PFSK-1 (cell line): ENCODE measurements around the gene ZNF598.

Experiments used
- FOXP2 ChIP-seq: optimal IDR thresholded peaks from 2 replicates; pipeline ENCODE3; 2011; ENCODE audit warnings: borderline replicate concordance, control low read depth, inconsistent platforms; ENCODE audit not compliant: insufficient read depth; ENCODE audit errors: extremely low read length, extremely low read depth
- POLR2AphosphoS5 ChIP-seq: IDR thresholded peaks from 2 replicates; pipeline ENCODE4 v1.6.1; 2012; ENCODE audit warnings: low read depth, mild to moderate bottlenecking, control low read depth, low read length, moderate library complexity
- SIN3A ChIP-seq: IDR thresholded peaks from 2 replicates; pipeline ENCODE4 v1.6.1; 2012; ENCODE audit warnings: mild to moderate bottlenecking, low read length, moderate library complexity, borderline replicate concordance; ENCODE audit not compliant: insufficient read depth
- TAF1 ChIP-seq: IDR thresholded peaks from 2 replicates; pipeline ENCODE4 v1.6.1; 2012; ENCODE audit warnings: low read length, control low read depth, borderline replicate concordance; ENCODE audit not compliant: insufficient read depth
- TF ChIP-seq, protein P1 (sequence below), 2 experiments: IDR thresholded peaks; 2 replicates each; pipeline versions ENCODE4 v1.6.1 to v1.8.0; 2011 to 2012; ENCODE audit warnings: low read depth in 2 of 2, low read length in 2 of 2, control low read depth in 1 of 2, inconsistent platforms in 1 of 2, mild to moderate bottlenecking in 1 of 2, moderate library complexity in 1 of 2; ENCODE audit not compliant: insufficient read depth in 1 of 2

Gene ZNF598

DNA sequence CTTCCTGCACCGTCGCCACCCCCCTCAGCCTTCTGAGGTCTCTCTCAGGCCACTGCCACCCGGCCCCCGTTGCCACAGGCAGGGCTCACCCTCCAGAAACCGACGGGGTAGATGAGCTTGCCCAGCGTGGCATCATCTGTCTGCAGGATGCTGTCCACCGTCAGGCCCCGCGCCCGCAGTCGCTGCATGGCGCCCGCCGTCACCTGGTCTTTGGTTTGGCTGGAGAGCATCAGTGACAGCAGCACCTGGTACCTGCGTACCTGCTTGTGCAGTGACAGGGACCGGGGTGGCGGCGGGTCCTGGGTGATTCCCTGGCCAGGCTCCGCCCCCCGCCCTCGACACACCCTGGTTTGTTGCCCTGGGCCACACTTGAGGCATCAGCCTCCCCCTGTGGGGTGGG lies 34.9 kb upstream of the ZNF598 start:
- TF ChIP-seq FOXP2 (no peak), SIN3A (no peak)

DNA sequence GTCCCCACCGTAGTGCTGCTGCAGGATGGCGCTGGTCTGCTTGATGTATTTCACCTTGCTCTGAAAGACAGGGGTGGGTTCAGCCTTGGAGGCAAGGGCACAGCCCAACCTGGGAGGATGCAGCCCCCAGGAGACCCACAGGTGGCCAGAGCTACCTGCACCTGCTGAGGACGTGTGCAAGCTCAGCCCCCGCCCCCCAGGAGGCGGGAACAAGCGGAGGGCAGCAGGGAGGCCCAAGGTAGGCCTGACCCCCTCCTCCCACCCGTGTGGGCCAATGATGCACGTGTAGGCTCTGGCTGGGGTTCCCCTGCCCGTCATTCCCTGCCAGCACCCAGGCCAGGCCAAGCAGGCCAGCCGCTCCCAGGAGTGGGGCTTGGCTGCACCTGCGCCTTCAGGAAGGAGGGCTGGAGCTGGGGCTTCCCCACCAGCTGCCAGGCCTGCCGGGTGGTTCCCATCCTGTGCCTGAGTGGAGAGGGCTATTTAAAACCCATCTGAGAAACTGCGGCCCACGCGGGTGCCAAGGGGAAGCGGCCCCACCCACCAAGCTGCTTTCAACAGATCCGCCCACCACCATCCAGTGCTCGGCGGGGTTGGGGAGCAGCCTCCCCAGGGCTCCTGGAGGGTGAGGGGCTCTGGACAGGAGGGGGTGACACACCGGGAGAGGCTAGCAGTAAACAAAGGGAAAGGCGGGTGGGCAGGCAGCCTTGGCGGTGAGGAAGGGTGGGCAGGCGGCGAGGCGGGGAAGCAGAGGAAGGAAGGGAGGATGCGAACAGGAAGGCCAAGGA lies 34.2 kb upstream of the ZNF598 start:
- TF ChIP-seq FOXP2 (no peak), SIN3A (no peak), POLR2AphosphoS5 (no peak), TAF1 (no peak)
- TF ChIP-seq, protein P1, sequence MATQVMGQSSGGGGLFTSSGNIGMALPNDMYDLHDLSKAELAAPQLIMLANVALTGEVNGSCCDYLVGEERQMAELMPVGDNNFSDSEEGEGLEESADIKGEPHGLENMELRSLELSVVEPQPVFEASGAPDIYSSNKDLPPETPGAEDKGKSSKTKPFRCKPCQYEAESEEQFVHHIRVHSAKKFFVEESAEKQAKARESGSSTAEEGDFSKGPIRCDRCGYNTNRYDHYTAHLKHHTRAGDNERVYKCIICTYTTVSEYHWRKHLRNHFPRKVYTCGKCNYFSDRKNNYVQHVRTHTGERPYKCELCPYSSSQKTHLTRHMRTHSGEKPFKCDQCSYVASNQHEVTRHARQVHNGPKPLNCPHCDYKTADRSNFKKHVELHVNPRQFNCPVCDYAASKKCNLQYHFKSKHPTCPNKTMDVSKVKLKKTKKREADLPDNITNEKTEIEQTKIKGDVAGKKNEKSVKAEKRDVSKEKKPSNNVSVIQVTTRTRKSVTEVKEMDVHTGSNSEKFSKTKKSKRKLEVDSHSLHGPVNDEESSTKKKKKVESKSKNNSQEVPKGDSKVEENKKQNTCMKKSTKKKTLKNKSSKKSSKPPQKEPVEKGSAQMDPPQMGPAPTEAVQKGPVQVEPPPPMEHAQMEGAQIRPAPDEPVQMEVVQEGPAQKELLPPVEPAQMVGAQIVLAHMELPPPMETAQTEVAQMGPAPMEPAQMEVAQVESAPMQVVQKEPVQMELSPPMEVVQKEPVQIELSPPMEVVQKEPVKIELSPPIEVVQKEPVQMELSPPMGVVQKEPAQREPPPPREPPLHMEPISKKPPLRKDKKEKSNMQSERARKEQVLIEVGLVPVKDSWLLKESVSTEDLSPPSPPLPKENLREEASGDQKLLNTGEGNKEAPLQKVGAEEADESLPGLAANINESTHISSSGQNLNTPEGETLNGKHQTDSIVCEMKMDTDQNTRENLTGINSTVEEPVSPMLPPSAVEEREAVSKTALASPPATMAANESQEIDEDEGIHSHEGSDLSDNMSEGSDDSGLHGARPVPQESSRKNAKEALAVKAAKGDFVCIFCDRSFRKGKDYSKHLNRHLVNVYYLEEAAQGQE (IDR thresholded peaks at IDR 0.05; ENCODE audit: insufficient read depth in 1 of 2, low read depth in 2 of 2, low read length in 2 of 2), result no peak

DNA sequence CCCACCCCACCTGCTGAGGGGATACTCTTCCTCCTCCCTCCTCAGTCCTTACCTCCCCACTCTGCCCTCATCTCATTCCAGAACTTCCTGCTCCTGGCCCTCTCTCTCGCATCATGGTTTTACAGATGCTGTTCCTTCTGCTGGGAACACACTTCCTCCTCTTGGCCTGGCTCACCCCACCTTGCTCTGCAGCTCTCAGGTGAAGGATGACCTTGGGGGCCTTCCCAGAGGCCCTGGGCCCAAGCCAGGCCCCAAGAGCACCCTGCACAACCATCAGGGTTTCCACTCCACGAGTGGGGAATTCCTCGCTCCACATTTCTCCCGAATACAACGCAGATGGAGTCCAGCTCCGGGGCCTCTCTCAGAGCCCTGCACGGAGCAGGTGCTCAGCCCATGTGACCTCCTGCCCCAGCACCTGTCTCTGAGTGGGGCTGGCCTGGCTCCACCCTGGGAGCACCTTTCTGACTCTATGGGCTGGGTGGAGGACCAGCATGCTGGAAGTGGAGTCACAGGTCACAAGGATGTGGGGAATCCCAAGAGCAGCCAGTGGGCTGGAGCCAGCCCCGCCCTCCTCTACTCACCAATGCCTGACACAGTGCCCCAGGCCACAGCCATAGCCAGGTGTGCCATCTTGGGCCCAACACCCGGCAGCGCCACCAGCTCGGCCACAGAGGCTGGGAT lies 33.5 kb upstream of the ZNF598 start:
- TF ChIP-seq FOXP2 (no peak), POLR2AphosphoS5 (no peak), SIN3A (no peak), TAF1 (no peak)
- TF ChIP-seq, protein P1 (IDR thresholded peaks at IDR 0.05; ENCODE audit: insufficient read depth in 1 of 2, low read depth in 2 of 2, low read length in 2 of 2), result no peak

DNA sequence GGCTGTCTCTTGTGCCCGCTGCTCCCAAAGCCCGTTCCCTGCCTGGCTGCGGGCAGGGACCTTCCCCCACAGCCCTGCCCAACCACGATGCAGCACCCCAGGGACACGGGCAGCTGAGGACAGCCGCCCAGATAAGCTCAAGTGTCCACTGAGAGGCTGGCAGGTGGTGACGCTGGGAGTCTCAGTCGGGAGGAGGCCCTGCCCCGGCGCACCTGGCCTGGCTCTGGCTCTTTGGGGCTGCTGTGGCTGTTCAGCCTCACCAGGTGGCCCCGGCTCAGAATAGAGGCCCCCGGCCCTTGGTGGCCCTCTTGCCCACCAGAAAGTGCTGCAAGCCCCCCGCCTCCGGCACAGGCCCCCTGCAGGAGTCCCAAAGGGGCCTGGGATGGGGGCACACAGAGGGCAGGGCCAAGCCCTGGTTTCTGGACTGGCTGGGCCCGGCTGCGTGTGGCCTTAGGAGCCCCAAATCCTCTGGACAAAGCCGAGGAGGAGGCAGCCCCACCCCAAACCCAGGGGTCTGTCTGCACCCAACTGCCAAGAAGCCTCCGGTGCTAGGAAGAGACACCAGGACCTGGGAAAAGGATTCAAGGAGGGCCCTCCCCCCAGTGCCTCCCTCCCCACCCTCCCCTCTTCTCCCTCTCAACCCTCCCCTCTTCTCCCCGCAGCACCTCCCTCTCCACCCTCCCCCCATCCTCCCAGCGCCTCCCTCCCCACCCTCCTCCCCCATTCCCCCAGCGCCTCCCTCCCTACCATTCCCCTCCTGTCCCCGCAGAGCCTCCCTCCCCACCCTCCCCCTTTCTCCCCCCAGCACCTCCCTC lies 32.8 kb upstream of the ZNF598 start:
- TF ChIP-seq FOXP2 (no peak), TAF1 (no peak), SIN3A (no peak), POLR2AphosphoS5 (no peak)
- TF ChIP-seq, protein P1 (IDR thresholded peaks at IDR 0.05; ENCODE audit: insufficient read depth in 1 of 2, low read depth in 2 of 2, low read length in 2 of 2), result no peak

DNA sequence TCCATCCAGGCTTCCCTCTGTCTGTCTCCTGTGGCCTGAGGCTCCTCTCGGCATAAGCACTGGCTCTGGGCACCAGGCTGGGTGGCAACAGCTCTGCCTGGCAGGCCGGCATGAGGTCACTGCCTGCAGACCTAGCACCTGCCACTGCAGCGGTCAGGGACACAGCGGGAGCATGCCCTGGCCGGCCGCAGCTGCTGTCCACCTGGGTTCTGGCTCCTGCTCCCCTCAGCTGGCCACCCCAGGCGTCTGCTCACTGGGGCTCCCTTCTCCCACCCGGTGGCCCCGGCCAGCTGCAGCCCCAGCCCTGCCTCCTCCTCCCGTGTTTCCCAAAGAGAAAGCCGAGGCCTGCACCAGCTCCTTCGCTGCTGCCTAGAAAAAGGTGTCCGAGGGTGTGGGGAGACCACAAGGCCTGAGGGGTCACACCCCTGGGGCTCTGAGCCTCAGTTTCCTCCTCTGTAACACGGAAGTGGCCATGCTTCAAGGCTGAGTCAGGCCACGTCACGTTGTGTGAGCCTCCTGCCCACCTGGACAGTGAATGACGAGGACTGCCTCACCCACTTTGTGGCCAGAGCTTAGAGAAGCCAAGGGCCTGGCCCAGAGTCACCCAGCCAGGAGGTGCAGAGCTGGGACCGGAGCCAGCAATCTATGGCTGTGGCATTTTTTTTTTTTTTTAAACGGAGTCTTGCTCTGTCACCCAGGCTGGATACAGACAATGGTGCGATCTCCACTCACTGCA lies 31.3 kb upstream of the ZNF598 start:
- TF ChIP-seq POLR2AphosphoS5 (no peak), SIN3A (no peak), FOXP2 (no peak), TAF1 (no peak)
- TF ChIP-seq, protein P1 (IDR thresholded peaks at IDR 0.05; ENCODE audit: insufficient read depth in 1 of 2, low read depth in 2 of 2, low read length in 2 of 2), result no peak
